Nucleus accumbens (tissue), 56 donors: ENCODE data around the gene DIAPH3.
"Not testable (repeated sequence)": the region's sequence is repeated elsewhere in the genome, so short reads cannot be mapped to it uniquely, and the experiment has no call there.

Experiments
- DNase-seq, 56 donors: peaks; one replicate each; lab custom pipeline; 2025; lab: John Stamatoyannopoulos, UW

The DIAPH3 gene

GRCh38 chr13:60108589-60108988, 55.1 kb downstream of the DIAPH3 start:
- DNase-seq: no peak

DNA sequence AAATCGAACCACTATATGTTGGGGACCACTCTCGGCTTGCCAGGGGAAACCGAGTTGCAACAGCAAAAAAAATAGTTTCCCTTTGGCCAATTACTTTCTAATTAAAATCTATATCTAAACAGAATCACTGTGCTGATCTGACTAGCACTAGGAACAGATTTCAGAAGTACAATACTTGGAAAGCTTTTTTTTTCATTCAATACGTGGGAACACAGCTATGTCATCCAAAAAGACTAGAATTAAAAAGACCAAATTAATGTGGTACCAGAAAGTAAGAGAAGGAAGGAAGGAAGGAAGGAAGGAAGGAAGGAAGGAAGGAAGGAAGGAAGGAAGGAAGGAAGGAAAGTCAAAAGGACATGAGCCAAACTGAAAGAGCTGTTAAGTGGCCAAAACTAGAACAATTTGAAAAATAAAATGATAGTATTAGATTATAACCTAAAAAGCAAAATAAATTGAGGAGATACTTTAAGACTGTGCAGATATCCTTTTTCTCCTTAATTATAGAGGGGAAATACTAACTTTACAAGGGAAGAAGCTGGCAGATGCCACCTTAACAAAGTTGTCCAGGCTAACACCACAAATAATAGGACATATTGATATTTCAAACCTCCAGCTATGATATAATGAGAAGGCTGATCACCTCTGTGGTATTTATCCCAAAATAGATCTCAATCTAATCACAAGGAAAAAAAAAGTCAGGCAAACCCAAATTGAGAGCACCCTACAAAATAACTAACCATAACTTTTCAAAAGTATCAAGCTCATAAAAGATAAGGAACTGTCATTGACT, 63.9 kb downstream of the DIAPH3 start:
- no peak for DNase-seq

DNA sequence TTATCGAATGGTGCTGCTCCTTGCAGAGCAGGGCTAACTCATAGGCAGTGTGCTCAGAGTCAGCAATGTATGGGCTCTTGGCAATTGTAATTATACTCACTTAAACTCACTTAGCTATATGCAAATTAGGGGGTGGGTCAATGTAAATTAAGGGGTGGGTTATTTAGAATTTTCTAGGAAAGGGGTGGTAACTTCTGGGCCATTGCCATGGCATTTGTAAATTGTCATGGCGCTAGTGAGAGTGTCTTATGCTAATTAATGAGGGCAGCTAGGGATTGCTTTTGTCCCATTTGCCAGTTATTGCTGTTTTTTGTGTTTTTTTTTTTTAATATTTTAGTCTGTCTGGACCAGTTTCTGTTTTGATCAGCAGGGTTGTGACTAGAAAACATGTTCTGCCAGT, 68.4 kb downstream of the DIAPH3 start:
- no peak for DNase-seq

GRCh38 chr13:60094385-60095088, 69.2 kb downstream of the DIAPH3 start:
- no peak for DNase-seq

DNA sequence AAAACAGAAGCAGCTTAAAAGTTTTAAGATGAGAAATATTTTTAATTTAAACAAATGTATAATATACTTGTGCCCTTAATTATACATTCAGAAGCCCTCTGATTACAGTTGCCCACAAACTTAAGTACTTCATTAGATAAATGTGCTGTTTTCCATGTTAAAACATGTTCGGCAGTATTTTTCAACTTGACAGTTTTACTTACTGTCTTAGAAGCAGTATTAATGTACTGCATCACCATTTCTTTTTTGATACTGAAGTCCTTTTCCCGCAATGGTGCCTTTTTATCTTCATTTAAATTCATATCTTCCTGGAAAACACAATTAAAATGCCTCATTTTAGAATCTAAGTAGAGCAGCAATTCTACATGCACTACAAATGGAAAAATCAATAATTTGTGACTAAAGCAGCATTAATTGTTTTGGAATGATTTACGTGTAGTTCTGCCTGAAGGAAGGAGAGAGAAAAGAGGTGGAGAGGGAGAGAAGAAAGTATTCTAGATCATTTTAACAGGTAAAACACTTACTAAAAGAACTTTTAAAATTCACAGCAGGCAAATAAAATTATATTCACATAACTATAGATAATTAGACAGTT, 70.2 kb downstream of the DIAPH3 start:
- no peak for DNase-seq

DNA sequence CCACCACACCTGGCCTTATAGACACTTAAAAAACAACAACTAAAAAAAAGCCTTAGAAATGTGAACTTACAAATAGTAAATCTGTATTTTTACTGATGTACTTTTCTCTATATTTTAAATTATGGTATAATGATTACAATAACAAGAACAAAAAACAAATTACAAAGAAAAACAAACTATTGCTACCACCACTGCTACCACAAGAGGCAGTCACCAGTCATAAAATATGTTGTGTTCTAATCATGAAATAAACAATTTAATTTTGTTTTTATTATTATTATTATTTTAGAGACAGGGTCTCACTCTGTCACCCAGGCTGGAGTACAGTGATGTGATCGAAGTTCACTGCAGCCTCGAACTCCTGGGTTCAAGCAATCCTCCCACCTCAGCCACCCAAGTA, 72.2 kb downstream of the DIAPH3 start:
- no peak for DNase-seq

DNA sequence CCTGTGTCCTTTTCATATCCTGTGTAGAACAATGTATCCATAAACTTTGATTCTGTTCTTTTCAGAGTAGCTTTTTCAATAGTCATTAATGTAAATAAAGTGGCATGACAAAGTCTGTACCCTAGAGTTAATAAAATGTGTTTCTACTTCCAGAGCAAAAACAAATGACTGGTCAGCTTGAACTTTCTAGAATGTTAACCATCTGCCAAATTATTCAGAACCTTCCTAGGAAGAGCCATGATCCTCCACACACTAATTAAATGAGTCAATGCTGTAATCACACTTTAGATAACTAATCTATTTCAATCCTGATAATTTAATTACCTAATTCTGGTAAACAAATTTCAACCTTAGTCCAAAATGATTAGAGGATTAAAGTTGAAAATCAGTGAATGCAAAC, 73.2 kb downstream of the DIAPH3 start:
- no peak for DNase-seq

- DNase-seq: not testable (repeated sequence)
Observed at GRCh38 chr13:60083780-60084179, 79.9 kb downstream of the DIAPH3 start.

DNA sequence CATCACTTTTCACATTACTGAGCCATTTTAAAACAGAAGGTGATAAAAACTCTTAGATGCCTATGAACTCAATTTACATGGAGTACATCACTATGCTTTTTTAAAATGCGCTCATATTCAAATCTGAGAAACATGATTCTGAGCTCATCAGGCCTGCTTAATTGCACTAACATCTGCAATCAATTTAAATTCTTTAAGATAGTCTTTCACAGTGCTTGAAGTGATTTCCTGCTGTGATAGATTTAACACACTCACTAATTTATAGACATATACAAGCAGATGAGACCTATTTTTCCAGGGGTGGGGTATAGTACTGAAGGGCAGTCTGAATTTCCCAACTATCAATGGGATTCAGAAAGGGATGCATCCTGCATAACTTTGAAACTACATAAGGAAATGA, 82.9 kb downstream of the DIAPH3 start:
- no peak for DNase-seq

GRCh38 chr13:60078226-60078625, 85.5 kb downstream of the DIAPH3 start:
- no peak for DNase-seq

DNA sequence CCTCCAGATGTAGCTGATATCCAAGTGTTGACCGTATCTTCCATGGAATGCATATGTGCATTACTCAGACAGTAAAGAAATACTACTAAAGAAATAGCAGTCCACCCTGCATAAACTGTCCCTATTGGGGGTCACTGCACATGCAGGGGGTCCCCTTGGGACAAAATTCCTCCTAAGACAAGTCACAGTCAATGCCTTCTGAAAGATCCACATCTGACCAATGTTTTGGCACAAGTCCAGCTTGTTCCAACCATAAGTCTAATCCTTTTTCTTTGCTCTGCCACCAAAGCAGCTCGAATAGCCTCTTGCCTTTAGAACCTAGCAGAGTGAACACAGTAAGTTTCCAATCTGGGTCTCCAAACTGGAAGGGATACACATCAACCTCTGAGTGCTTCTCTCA, 87.9 kb downstream of the DIAPH3 start:
- no peak for DNase-seq

DNA sequence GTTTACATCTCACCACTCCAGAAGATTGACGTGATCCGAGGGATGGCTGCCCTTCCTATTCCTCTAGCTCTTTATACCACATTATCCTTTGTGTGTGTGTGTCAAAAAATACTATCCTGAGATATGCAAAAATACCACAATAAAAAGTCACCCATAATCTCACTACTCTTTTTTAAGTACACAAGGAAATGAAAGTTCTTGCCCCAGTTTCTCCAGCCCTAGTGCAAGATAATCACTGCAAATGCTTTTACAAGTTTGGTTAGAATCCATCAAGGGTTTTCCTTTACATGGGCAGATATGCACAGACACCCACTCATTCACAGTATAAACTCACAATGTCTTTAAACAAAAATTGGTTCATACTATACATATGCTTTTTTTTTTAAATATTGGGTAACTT, 89.3 kb downstream of the DIAPH3 start:
- no peak for DNase-seq

DNA sequence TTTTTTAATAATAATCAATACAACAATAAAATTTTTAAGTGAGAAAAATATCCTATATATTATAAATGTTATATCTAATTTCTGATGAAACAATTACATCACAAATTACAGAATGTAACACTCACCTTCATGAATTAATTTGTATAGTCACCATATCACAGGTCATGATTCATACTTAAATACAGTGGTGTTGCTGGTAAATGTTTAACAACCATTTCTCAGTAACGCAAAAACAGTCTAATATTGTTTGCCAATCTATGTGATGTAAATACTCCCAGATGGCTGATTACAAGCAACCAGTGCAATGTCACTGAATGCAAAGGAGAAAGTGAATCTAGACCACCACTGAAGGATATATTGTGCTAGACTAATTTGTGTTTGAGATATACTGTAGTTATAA, 97.5 kb downstream of the DIAPH3 start:
- no peak for DNase-seq

DNA sequence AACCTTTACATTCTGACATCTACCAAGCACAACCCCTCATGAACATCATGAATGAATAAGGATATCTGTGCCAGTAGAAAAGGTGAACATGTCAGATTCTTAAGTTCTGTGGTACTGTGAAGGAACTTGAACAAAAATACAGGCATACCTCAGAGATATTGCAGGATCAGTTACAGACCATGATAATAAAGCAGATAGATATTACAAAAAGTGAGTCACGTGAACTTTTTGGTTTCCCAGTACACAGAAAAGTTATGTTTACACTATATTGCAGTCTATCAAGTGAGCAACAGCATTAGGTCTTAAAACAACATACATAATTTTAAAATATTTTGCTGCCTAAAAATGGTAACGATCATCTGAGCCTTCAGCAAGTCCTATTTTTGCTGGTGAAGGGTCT, 101.2 kb downstream of the DIAPH3 start:
- DNase-seq: no peak

GRCh38 chr13:60061737-60062136, 102.0 kb downstream of the DIAPH3 start:
- no peak for DNase-seq

- no peak for DNase-seq
Observed at GRCh38 chr13:60051754-60052285, 111.9 kb downstream of the DIAPH3 start.

DNA sequence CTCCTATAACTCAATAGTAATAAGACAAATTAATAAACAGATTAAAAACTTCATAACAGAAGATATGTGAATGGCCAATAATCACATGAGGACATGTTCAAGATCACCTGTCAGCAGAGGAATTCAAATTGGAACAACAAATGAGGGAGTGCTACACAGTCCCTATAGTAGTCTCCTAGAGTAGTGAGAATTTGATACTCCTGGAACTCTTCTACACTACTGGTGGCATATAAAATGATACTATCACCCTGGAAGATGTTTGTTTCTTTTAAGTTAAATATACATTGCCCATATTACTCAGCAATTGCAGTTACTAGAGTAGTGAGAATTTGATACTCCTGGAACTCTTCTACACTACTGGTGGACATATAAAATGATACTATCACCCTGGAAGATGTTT, 115.4 kb downstream of the DIAPH3 start:
- not testable (repeated sequence) for DNase-seq

GRCh38 chr13:60047918-60048317, 115.8 kb downstream of the DIAPH3 start:
- DNase-seq: no peak

- DNase-seq: no peak
Observed at GRCh38 chr13:60044321-60044720, 119.4 kb downstream of the DIAPH3 start.

DNA sequence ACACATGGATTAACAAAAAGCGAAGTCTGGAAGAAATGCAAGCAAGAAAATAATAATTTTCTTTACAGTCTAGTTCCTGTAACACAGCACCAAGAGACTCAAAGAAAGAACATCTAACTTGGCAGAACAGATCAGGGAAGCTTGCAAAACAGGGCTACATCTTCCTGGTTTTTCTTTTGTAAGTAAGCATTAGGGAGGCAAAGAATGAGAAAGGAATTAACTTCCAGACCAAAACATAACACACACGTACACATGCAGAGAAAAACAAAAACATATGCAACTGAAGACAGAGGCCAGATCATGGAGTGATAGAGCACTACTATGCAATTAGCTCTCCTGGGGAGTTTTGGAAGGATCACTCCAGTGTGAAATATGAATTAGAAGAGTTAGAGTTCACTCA, 120.5 kb downstream of the DIAPH3 start:
- DNase-seq: no peak

DNA sequence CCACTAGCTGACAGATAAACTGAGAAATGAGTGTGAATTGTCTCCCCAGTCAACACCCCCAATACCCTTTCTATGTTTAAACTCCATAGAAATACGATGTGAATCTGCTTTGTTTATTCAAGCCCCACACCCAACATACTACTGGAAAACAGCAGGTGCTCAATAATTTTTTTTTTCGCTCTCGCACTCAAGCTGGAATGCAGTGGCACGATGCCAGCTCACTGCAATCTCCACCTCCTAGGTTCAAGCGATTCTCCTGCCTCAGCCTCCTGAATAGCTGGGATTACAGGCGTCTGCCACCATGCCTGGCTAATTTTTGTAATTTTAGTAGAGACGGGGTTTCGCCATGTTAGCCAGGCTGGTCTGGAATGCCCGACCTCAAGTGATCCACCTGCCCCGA, 123.1 kb downstream of the DIAPH3 start:
- DNase-seq: not testable (repeated sequence)

- no peak for DNase-seq
Observed at GRCh38 chr13:60035874-60036273, 127.9 kb downstream of the DIAPH3 start.
